Immature natural killer cell (primary cell): ENCODE measurements around the gene STARD9. TPM values are rescaled to one million over a fixed set of nuclear protein-coding genes. Genes with fewer than 3 reads are reported as not detected.
A peak's percentile ranks its signal among the peaks of the same experiment; 100 is the strongest.
"Not testable (repeated sequence)": the region's sequence is repeated elsewhere in the genome, so short reads cannot be mapped to it uniquely, and the experiment has no call there.

Experiments
- DNase-seq, 3 donors: peaks; one replicate each; pipeline ENCODE4 v3.0.0; 2022; ENCODE audit warnings: mixed read lengths in 1 of 3
- H3K27ac Mint-ChIP-seq, 6 donors: one replicate each; pipeline ENCODE4 v1.8.0; 2020; ENCODE audit warnings: mixed read lengths in 6 of 6, mild to moderate bottlenecking in 5 of 6, inconsistent platforms in 4 of 6, moderate library complexity in 3 of 6
- H3K27me3 Mint-ChIP-seq, 3 donors: one replicate each; pipeline ENCODE4 v1.8.0; 2020 to 2021; ENCODE audit warnings: low read depth in 3 of 3, mild to moderate bottlenecking in 3 of 3, mixed read lengths in 3 of 3, moderate library complexity in 3 of 3, inconsistent platforms in 1 of 3
- H3K36me3 Mint-ChIP-seq, 3 donors: one replicate each; pipeline ENCODE4 v1.8.0; 2020; ENCODE audit warnings: mixed read lengths in 3 of 3, inconsistent platforms in 2 of 3, mild to moderate bottlenecking in 2 of 3
- H3K4me1 Mint-ChIP-seq, 2 donors: one replicate each; pipeline ENCODE4 v1.8.0; 2020; ENCODE audit warnings: inconsistent platforms in 2 of 2, mild to moderate bottlenecking in 2 of 2, mixed read lengths in 2 of 2, moderate library complexity in 1 of 2
- H3K4me3 Mint-ChIP-seq, 5 donors: one replicate each; pipeline ENCODE4 v1.8.0; 2020; ENCODE audit warnings: mild to moderate bottlenecking in 5 of 5, mixed read lengths in 5 of 5, inconsistent platforms in 3 of 5, moderate library complexity in 3 of 5
- H3K9me3 Mint-ChIP-seq, 6 donors: one replicate each; pipeline ENCODE4 v1.8.0; 2020; ENCODE audit warnings: mild to moderate bottlenecking in 6 of 6, mixed read lengths in 6 of 6, inconsistent platforms in 4 of 6, moderate library complexity in 3 of 6
- polyA plus RNA-seq, 3 donors: library from polyadenylated mRNA; unstranded; fragments of 300-500 nt; fragmentation: Illumina TruSeq; gene quantifications; one replicate each; pipeline ENCODE4 v1.2.3, GENCODE V29; 2021

STARD9 gene
- polyA plus RNA-seq, 3 donors from 2014 or later, result 1.1 to 2.3 TPM; not detected in 1

DNA sequence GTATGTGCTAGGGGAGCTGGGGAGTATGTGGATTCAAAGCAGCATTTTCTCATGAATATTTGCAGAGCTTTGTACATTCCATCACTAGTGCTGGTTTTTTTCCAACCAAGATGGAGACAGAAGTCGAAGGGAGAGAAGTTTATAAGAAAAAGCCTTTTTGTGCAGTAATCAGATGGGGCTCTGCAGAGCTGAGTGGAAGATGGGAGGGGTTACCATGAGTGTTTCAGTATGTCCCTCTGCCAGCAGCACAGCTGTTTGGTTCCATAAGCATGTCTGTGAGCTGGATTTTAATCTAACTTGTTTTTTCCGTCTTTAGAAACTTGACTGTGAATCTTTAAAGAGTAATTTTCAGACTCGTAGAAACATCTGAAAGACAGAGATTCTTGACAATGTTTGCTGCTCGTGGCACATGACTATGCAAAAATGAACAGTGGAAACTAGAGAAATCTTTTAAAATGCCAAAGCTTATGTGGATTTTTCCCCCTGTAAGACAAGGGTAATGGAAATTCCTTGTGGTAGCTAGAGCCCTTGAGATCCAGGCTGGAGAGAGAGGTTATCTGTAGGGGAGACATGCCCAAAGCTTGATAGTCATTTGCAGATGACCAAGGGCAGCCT lies 20.3 kb downstream of the STARD9 start:
- peaks cover 3 to 22% (median 3%) of the 10 kb centered on the region in 3 donors for H3K36me3 Mint-ChIP-seq
- no peak overlapping the region for H3K27ac Mint-ChIP-seq
- no peaks in the 10 kb centered on the region for H3K9me3 Mint-ChIP-seq
- no peaks in the 10 kb centered on the region for H3K27me3 Mint-ChIP-seq
- H3K4me1 Mint-ChIP-seq, result no peaks in the 10 kb centered on the region
- H3K4me3 Mint-ChIP-seq, result no peak overlapping the region
- no peak for DNase-seq

DNA sequence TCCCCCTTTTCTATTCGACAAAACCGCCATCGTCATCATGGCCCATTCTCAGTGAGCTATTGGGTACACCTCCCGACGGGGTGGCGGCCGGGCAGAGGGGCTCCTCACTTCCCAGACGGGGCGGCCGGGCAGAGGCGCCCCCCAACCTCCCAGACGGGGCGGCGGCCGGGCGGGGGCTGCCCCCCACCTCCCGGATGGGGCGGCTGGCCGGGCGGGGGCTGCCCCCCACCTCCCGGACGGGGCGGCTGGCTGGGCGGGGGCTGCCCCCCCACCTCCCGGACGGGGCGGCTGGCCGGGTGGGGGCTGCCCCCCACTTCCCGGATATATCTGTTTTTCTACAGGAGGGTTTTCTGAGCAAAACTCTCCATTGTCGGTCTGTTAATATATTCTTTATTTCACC lies 25.9 kb downstream of the STARD9 start:
- not testable (repeated sequence) for DNase-seq, H3K9me3 Mint-ChIP-seq, H3K4me3 Mint-ChIP-seq, H3K27me3 Mint-ChIP-seq, H3K27ac Mint-ChIP-seq
- Mint-ChIP-seq H3K4me1 (peaks cover 28 to 35% of the 10 kb centered on the region in 2 donors), H3K36me3 (peaks cover 0 to 15% (median 5%) of the 10 kb centered on the region in 3 donors)

DNA sequence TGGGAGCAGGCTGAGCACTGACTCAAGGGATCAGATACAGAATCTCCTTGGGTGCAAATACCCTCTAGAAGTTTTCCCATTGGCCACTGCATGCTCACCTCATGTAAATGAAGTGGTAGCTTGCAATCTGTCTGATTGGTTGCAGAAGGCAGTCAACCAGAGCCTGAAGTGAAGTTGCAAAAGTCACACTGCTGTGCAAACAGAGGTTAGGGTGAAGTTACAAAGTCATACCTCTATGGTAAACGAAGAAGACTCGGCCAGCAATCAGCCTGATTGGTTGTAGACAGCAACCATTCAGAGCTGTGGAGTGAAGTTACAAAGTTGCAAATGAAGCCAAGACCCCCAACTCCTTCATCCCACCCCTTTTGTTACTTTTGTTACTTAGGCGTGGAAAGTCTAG lies 27.1 kb downstream of the STARD9 start:
- no peak overlapping the region for H3K27ac Mint-ChIP-seq
- H3K4me1 Mint-ChIP-seq, result peaks cover 36 to 44% of the 10 kb centered on the region in 2 donors
- H3K4me3 Mint-ChIP-seq, result no peak overlapping the region
- no peaks in the 10 kb centered on the region for H3K27me3 Mint-ChIP-seq
- no peaks in the 10 kb centered on the region for H3K9me3 Mint-ChIP-seq
- DNase-seq, result no peak
- peaks cover 0 to 11% (median 5%) of the 10 kb centered on the region in 3 donors for H3K36me3 Mint-ChIP-seq

DNA sequence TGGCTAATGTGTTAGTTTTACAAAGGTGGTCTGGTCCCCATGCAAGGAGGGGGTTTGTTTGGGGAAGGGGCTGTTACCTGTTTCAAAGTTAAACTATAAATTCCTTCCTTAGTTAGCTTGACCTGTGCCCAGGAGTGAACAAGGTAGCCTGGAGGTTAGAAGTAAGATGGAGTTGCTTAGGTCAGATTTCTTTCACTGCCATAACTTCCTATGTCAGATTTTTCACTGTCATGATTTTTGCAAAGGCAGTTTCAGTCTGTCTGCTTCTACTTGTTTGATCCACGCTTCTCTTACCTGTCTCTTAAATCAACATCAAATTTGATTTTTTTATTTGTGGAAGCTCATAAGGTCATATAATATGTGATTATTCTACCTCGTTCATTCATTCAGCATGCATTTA lies 28.6 kb downstream of the STARD9 start:
- Mint-ChIP-seq H3K36me3 (peaks cover 0 to 11% (median 5%) of the 10 kb centered on the region in 3 donors), H3K27me3 (peaks cover 3 to 5% (median 3%) of the 10 kb centered on the region in 3 donors), H3K4me3 (peak overlapping the region in 2 of 5 donors; percentile 36 to 45), H3K4me1 (peaks cover 51 to 59% of the 10 kb centered on the region in 2 donors), H3K9me3 (no peaks in the 10 kb centered on the region), H3K27ac (peak overlapping the region in 3 of 6 donors; percentile 5 to 81 (median 66))
- no peak for DNase-seq

DNA sequence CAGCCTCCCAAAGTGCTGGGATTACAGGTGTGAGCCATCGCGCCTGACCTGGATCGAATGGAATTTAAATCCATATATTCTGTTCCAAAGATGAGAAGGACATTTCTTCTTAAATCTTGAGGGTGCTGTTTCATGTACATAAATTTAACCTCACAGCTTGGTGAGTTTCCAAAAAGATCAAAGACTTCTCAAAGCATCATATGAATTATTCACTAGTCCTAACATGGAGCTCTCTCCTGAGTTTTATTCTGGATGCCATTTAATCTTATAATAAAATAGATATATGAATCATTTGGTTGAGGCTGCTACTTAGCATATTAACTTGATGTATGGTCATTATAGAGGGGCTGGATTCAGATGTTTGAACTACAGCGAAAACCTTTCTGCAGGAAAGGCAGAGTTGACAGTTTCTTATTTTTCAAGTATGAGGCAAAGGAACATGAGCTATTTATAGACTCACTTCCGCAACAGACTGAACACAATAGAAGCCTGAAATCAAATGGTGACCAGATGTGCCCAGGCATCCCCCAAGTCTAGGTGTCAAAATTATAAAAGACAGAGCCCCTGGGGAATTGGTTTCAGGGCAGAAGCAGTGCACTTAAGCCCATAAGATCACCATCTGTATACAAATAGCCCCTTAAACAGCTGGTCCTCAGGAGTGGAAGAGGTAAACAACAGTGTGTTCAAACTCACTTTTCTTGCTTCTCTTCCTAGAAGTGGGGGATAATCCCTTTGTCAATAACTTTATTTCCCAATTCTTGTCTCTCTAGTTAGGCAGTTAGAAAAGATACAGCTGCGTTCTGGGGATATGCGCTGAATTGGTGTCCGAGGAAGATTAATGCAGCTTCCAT lies 29.7 kb downstream of the STARD9 start:
- DNase-seq, result peak; percentile 19 to 20 (median 19)
- peak overlapping the region; percentile 62 to 91 (median 84) for H3K27ac Mint-ChIP-seq
- H3K4me1 Mint-ChIP-seq, result peaks cover 56 to 65% of the 10 kb centered on the region in 2 donors

DNA sequence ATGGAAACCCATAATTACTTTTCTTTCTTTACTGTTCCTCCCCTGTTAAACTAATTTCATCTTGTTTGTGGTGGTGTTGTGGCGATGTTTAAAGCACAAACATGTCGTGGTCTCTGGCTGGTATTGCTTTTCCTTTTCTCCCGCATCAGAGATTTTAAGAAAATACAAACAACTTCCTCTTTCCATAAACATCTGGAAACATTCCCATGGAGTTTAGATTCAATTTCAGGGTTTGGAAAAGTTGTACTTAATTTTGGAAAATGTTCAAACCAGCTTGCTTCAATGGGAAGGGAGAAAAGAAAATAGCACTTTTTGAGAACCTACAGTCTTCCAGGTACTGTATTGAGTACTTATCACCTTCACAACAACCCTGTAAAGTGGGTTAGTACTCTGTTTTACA lies 30.4 kb downstream of the STARD9 start:
- no peak for DNase-seq
- Mint-ChIP-seq H3K9me3 (no peaks in the 10 kb centered on the region), H3K36me3 (peaks cover 0 to 5% (median 4%) of the 10 kb centered on the region in 3 donors), H3K4me1 (peaks cover 56 to 67% of the 10 kb centered on the region in 2 donors), H3K27me3 (peaks cover 3 to 5% (median 3%) of the 10 kb centered on the region in 3 donors), H3K4me3 (peak overlapping the region; percentile 71 to 81 (median 75)), H3K27ac (peak overlapping the region in 5 of 6 donors; percentile 62 to 91 (median 91))

More for the DNA sequence above, 29.7 kb downstream of the STARD9 start:
- Mint-ChIP-seq H3K27me3 (peaks cover 3 to 5% (median 3%) of the 10 kb centered on the region in 3 donors), H3K4me3 (peak overlapping the region; percentile 71 to 81 (median 75)), H3K9me3 (no peaks in the 10 kb centered on the region), H3K36me3 (peaks cover 0 to 6% (median 5%) of the 10 kb centered on the region in 3 donors)

DNA sequence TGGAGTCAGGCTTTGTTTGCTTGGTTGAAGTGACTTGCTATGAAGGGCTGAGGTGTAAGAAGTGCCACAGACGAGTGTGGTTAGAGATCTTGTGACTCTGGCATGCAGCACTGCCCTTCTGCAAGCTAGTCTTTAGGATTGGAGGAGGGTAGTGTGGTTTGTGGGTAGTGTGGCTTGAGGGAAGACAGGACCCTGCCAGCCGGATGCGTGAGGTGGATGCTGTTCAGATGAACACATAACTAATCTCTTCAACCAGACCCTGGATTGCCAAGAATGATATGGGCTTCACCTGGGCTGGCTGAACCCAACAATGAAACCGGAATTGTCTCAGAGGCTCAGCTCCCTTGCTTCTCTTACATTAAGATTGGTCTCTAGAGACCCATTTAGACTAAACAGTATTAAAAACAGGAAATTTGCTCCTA lies 32.7 kb downstream of the STARD9 start:
- peaks cover 3 to 5% (median 3%) of the 10 kb centered on the region in 3 donors for H3K27me3 Mint-ChIP-seq
- H3K4me3 Mint-ChIP-seq, result peak overlapping the region; percentile 73 to 87 (median 76)
- DNase-seq, result peak; percentile 83 to 84 (median 84)
- H3K4me1 Mint-ChIP-seq, result peaks cover 56 to 63% of the 10 kb centered on the region in 2 donors
- no peaks in the 10 kb centered on the region for H3K9me3 Mint-ChIP-seq
- peak overlapping the region; percentile 61 to 89 (median 86) for H3K27ac Mint-ChIP-seq
- H3K36me3 Mint-ChIP-seq, result no peaks in the 10 kb centered on the region

DNA sequence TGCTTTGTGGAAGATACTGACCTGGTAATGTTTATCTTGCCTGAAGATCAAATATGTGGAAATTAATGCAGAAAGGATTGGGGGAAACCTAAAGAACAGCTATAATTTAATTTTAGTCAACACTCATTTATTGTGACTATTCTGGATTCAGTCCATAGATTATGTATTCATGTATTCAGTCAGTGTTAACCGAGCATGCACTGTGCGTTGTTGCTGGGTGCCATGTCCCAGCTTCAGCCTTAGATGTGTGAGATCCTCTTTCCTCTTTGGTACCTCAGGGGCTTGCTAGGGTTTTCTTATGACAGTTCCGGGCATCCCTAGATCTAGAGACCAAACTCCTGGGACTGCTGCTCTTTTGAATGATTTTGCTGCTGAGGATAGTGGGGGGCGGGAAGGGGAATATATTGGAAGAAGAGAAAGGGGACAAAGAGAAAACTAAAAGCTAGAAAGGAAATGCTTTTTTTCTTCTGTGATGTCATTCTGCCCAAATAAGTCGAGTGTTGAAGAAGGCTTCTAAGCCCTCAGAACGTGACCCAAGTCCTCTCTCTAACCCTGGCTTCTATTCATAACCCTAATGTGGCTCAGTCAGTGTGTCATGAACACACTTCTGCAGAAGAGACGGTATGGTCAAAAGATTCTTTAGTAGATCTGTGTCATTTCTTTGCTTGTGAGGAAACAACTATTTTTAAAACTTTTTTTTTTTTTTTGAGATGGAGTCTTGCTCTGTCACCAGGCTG lies 33.5 kb downstream of the STARD9 start:
- Mint-ChIP-seq H3K27me3 (peaks cover 3 to 5% (median 3%) of the 10 kb centered on the region in 3 donors), H3K4me1 (peaks cover 51 to 56% of the 10 kb centered on the region in 2 donors), H3K9me3 (no peaks in the 10 kb centered on the region), H3K27ac (peak overlapping the region; percentile 61 to 89 (median 86)), H3K4me3 (peak overlapping the region; percentile 73 to 87 (median 76)), H3K36me3 (no peaks in the 10 kb centered on the region)
- peak; percentile 22 to 36 (median 34) for DNase-seq

DNA sequence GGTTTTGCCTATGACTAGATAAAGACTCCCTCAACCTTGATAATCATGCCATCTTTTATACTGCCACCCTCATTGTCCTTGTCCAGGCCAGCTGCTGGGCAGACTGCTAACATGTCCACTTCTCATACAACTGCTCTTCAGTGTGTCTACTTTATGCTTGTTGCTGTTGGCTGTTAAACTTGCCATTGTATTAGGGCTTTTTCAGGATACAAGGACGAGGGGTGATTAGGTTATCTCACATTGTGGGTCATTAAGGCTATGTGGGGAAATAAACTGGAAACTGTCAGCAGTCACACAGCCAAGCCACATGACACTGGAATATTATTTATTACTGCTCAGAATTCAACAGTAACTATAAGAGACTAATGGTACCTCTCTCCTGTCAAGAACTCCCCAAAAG lies 36.1 kb downstream of the STARD9 start:
- no peak overlapping the region for H3K4me3 Mint-ChIP-seq
- H3K27ac Mint-ChIP-seq, result no peak overlapping the region
- no peak for DNase-seq
- no peaks in the 10 kb centered on the region for H3K9me3 Mint-ChIP-seq
- peaks cover 26 to 30% of the 10 kb centered on the region in 2 donors for H3K4me1 Mint-ChIP-seq
- H3K36me3 Mint-ChIP-seq, result no peaks in the 10 kb centered on the region
- H3K27me3 Mint-ChIP-seq, result peaks cover 3 to 5% (median 3%) of the 10 kb centered on the region in 3 donors

DNA sequence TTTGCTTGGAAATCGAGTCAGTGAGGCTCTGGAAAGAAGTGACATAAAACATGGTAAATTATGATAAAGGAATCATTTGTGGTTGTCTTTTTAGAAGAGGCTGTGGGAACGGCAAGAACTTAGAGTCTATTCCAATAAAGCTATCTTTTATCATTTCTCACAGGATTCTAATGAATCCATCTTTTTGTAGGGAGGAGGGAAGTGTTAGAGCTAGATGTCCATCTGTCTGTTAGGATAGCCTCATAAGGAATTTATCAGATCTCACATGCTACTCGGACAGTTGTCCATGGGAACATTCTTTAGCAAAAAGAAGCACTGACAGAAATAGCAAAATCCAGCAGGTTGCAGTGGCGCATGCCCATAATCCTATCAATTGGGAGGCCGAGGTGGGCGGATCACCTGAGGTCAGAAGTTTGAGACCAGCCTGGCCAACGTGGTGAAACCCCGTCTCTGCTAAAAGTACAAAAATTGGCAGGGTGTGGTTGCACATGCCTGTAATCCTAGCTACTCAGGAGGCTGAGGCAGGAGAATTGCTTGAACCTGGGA lies 37.0 kb downstream of the STARD9 start:
- H3K27ac Mint-ChIP-seq, result no peak overlapping the region
- H3K9me3 Mint-ChIP-seq, result no peaks in the 10 kb centered on the region

DNA sequence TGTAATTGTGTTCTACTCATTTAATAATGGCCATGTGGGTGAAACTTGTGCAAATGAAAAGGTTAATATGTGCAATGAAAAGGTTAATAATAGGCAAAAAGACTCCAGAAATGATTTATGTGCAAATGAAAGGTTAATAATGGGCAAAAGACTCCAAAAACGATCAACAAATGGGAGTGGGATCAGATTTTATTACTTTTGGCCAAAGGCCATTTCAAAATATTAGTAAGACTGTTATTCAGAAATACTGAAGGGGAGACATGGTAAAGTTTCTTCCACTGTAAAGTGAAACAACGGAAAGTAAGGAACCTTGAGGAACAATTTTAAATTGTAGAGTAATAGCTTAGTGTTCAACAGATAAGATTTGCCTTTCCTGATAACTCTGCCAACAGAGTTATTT lies 40.7 kb downstream of the STARD9 start:
- peaks cover 0 to 5% (median 3%) of the 10 kb centered on the region in 3 donors for H3K36me3 Mint-ChIP-seq
- H3K27ac Mint-ChIP-seq, result no peak overlapping the region
- no peak for DNase-seq
- H3K4me1 Mint-ChIP-seq, result peaks cover 8 to 12% of the 10 kb centered on the region in 2 donors
- no peaks in the 10 kb centered on the region for H3K27me3 Mint-ChIP-seq
- H3K4me3 Mint-ChIP-seq, result no peak overlapping the region
- H3K9me3 Mint-ChIP-seq, result no peaks in the 10 kb centered on the region

More for the DNA sequence above, 37.0 kb downstream of the STARD9 start:
- Mint-ChIP-seq H3K27me3 (peaks cover 3 to 5% (median 3%) of the 10 kb centered on the region in 3 donors), H3K4me1 (peaks cover 20 to 24% of the 10 kb centered on the region in 2 donors), H3K36me3 (no peaks in the 10 kb centered on the region), H3K4me3 (no peak overlapping the region)
- no peak for DNase-seq

DNA sequence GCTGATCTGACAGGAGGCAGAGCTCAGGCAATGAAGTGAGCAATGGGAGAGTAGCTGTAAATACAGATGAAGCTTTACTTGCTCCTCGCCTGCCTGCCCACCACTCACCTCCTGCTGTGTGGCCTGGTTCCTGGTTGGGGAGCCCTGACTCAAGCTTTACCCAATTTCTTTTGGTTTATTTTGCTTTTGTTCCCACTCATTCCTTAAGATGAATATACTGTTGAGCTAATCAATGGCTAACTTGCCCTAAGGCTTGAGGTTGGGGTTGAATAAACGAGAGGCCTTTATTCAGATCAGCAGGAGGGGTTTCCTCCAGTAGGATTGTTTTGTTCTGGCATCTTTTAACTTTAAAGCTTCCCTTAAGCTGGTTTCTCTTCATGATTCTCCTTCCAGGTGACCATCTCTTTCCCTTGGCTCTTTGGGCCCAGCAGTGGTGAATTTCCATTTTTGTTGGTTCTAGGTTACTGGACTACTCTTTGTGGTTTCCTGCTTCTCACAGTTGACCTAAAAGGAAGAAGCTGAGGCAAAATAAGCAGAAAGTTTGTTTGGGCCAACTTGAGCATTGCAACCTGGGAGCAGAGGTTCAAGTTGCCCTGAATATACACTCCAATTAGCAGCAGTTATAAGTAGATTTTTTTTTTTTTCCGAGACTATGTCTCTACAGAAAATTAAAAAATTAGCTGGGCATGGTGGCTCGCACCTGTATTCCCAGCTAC lies 44.4 kb downstream of the STARD9 start:
- H3K4me3 Mint-ChIP-seq, result no peak overlapping the region
- H3K4me1 Mint-ChIP-seq, result peaks cover 8 to 12% of the 10 kb centered on the region in 2 donors
- peak overlapping the region in 5 of 6 donors; percentile 47 to 83 (median 78) for H3K27ac Mint-ChIP-seq
- H3K27me3 Mint-ChIP-seq, result no peaks in the 10 kb centered on the region
- DNase-seq, result no peak
- peaks cover 0 to 5% (median 3%) of the 10 kb centered on the region in 3 donors for H3K36me3 Mint-ChIP-seq
- no peaks in the 10 kb centered on the region for H3K9me3 Mint-ChIP-seq
